A204.1 (cell line): Measurements from ENCODE around the gene RABL2A.
"Not testable (repeated sequence)": the region's sequence is repeated elsewhere in the genome, so short reads cannot be mapped to it uniquely, and the experiment has no call there.

ENCODE experiments used
- FAIRE-seq: peaks from 2 replicates; lab custom pipeline; 2012; peaks lifted over from hg19 to GRCh38; lab: Jason Lieb, UNC

Gene RABL2A

GRCh38 chr2:113609822-113610221, 17.2 kb upstream of the RABL2A start:
- not testable (repeated sequence) for FAIRE-seq

GRCh38 chr2:113621002-113621401, 6.1 kb upstream of the RABL2A start:
- FAIRE-seq = not testable (repeated sequence)

GRCh38 chr2:113625906-113626305, 1.2 kb upstream of the RABL2A start:
- FAIRE-seq = not testable (repeated sequence)

GRCh38 chr2:113632849-113633345, 5.8 kb downstream of the RABL2A start:
- FAIRE-seq = not testable (repeated sequence)

GRCh38 chr2:113635358-113635757, 8.3 kb downstream of the RABL2A start:
- FAIRE-seq = not testable (repeated sequence)

GRCh38 chr2:113636226-113636625, 9.2 kb downstream of the RABL2A start:
- not testable (repeated sequence) for FAIRE-seq

- FAIRE-seq = not testable (repeated sequence)
Measured at GRCh38 chr2:113638084-113638483, 11.0 kb downstream of the RABL2A start.

GRCh38 chr2:113646217-113646616, 19.2 kb downstream of the RABL2A start:
- not testable (repeated sequence) for FAIRE-seq

- not testable (repeated sequence) for FAIRE-seq
Measured at GRCh38 chr2:113650834-113651815, 24.1 kb downstream of the RABL2A start.

GRCh38 chr2:113652599-113652998, 25.5 kb downstream of the RABL2A start:
- not testable (repeated sequence) for FAIRE-seq

- FAIRE-seq = not testable (repeated sequence)
Measured at GRCh38 chr2:113656031-113656624, 29.1 kb downstream of the RABL2A start.

GRCh38 chr2:113657735-113658134, 30.7 kb downstream of the RABL2A start:
- not testable (repeated sequence) for FAIRE-seq

GRCh38 chr2:113663285-113664060, 36.4 kb downstream of the RABL2A start:
- not testable (repeated sequence) for FAIRE-seq

GRCh38 chr2:113664761-113665533, 37.9 kb downstream of the RABL2A start:
- FAIRE-seq = not testable (repeated sequence)

GRCh38 chr2:113669013-113669412, 41.9 kb downstream of the RABL2A start:
- FAIRE-seq = not testable (repeated sequence)

- no peak for FAIRE-seq
Measured at GRCh38 chr2:113672326-113672932, 45.4 kb downstream of the RABL2A start.

GRCh38 chr2:113675875-113676274, 48.8 kb downstream of the RABL2A start:
- no peak for FAIRE-seq

GRCh38 chr2:113676623-113677266, 49.7 kb downstream of the RABL2A start:
- no peak for FAIRE-seq

- no peak for FAIRE-seq
Measured at GRCh38 chr2:113677330-113677729, 50.3 kb downstream of the RABL2A start.

GRCh38 chr2:113679457-113679856, 52.4 kb downstream of the RABL2A start:
- FAIRE-seq = no peak
